Islet precursor cell (in vitro differentiated cells): ENCODE measurements around the gene WDFY3.
A peak's percentile ranks its signal among the peaks of the same experiment; 100 is the strongest.

ENCODE experiments used
- DNase-seq: peaks from one replicate; pipeline ENCODE4 v3.0.0-alpha.2; 2018

Gene WDFY3

GRCh38 chr4:84966382-84967242 lies at the start of gene WDFY3:
TSS of gene WDFY3 (minus strand) at chr4:84966690. CDS start at chr4:84860591, 106,099 bp downstream.
- DNase-seq: peak; percentile 94

GRCh38 chr4:85005865-85006377 lies 39.4 kb upstream of the WDFY3 start:
- no peak for DNase-seq

- no peak for DNase-seq
Observed at GRCh38 chr4:85000343-85000742, 33.9 kb upstream of the WDFY3 start.

GRCh38 chr4:84995386-84995785 lies 28.9 kb upstream of the WDFY3 start:
- peak; percentile 91 for DNase-seq

- peak; percentile 57 for DNase-seq
Observed at GRCh38 chr4:84994280-84994679, 27.8 kb upstream of the WDFY3 start.

GRCh38 chr4:84985952-84986351 lies 19.5 kb upstream of the WDFY3 start:
- DNase-seq: peak; percentile 81

GRCh38 chr4:84977396-84977795 lies 10.9 kb upstream of the WDFY3 start:
- DNase-seq: no peak

GRCh38 chr4:84973856-84974255 lies 7.4 kb upstream of the WDFY3 start:
- no peak for DNase-seq

GRCh38 chr4:84971319-84971932 lies 4.9 kb upstream of the WDFY3 start:
- DNase-seq: no peak

GRCh38 chr4:84968925-84969324 lies 2.4 kb upstream of the WDFY3 start:
- DNase-seq: no peak

GRCh38 chr4:84967243-84967690 lies 777 bp upstream of the WDFY3 start:
- no peak for DNase-seq

- DNase-seq: peak; percentile 83
Observed at GRCh38 chr4:84965553-84966381, 723 bp downstream of the WDFY3 start.

GRCh38 chr4:84964995-84965552 lies 1.4 kb downstream of the WDFY3 start:
- DNase-seq: no peak

GRCh38 chr4:84962102-84962501 lies 4.4 kb downstream of the WDFY3 start:
- DNase-seq: no peak

GRCh38 chr4:84958434-84958833 lies 8.1 kb downstream of the WDFY3 start:
- DNase-seq: no peak

- DNase-seq: no peak
Observed at GRCh38 chr4:84957514-84958420, 8.7 kb downstream of the WDFY3 start.

- no peak for DNase-seq
Observed at GRCh38 chr4:84956014-84956413, 10.5 kb downstream of the WDFY3 start.

- no peak for DNase-seq
Observed at GRCh38 chr4:84954982-84955567, 11.4 kb downstream of the WDFY3 start.

GRCh38 chr4:84952776-84953175 lies 13.7 kb downstream of the WDFY3 start:
- DNase-seq: no peak

- DNase-seq: no peak
Observed at GRCh38 chr4:84952004-84952403, 14.5 kb downstream of the WDFY3 start.

GRCh38 chr4:84948056-84948455 lies 18.4 kb downstream of the WDFY3 start:
- DNase-seq: no peak
